OCI-LY1 (cell line): ENCODE measurements around the gene HIVEP2.

Source experiments
- H2AFZ ChIP-seq: fragments of 200-600 bp; sonication (generic), shearing (Covaris generic); 2 replicates; pipeline ENCODE4 v1.6.0; 2014; ENCODE audit warnings: antibody characterized with exemption, mild to moderate bottlenecking, low read length
- H3F3A ChIP-seq: fragments of 200-600 bp; sonication (generic), shearing (Covaris generic); 2 replicates; pipeline ENCODE4 v1.6.0; 2014; ENCODE audit warnings: mild to moderate bottlenecking, antibody characterized with exemption, low read length, moderate library complexity; ENCODE audit not compliant: insufficient read depth
- H3K27ac ChIP-seq: fragments of 200-600 bp; sonication (generic); 2 replicates; pipeline ENCODE4 v1.5.1; 2014; ENCODE audit warnings: low read length, mixed run types, mild to moderate bottlenecking, low read depth; ENCODE audit not compliant: poor library complexity, severe bottlenecking
- H3K27me3 ChIP-seq: fragments of 200-600 bp; sonication (generic); 2 replicates; pipeline ENCODE4 v1.6.0; 2014; ENCODE audit warnings: antibody characterized with exemption, mild to moderate bottlenecking, low read length, moderate library complexity; ENCODE audit not compliant: insufficient read depth
- H3K36me3 ChIP-seq: fragments of 200-600 bp; sonication (generic); 2 replicates; pipeline ENCODE4 v1.6.1; 2014; ENCODE audit warnings: mild to moderate bottlenecking, antibody characterized with exemption, low read length, moderate library complexity, mixed read lengths; ENCODE audit not compliant: insufficient read depth
- H3K4me1 ChIP-seq: fragments of 200-600 bp; sonication (generic); 2 replicates; pipeline ENCODE4 v1.5.1; 2014; ENCODE audit warnings: mild to moderate bottlenecking, low read length, moderate library complexity; ENCODE audit not compliant: insufficient read depth, severe bottlenecking
- H3K4me2 ChIP-seq: fragments of 200-600 bp; sonication (generic), shearing (Covaris generic); 2 replicates; pipeline ENCODE4 v1.6.1; 2014; ENCODE audit warnings: low read length
- H3K4me3 ChIP-seq: fragments of 200-600 bp; sonication (generic); 2 replicates; pipeline ENCODE4 v1.5.1; 2014; ENCODE audit warnings: low read length, low read depth, mild to moderate bottlenecking, mixed read lengths; ENCODE audit not compliant: poor library complexity, severe bottlenecking
- H3K79me2 ChIP-seq: fragments of 200-600 bp; shearing (Covaris generic); 2 replicates; pipeline ENCODE4 v1.6.1; 2016; ENCODE audit warnings: mixed run types, low read length, mixed read lengths; ENCODE audit not compliant: insufficient read depth
- H3K9ac ChIP-seq: fragments of 200-600 bp; sonication (generic), shearing (Covaris generic); 2 replicates; pipeline ENCODE4 v1.6.1; 2014; ENCODE audit warnings: mild to moderate bottlenecking, low read length, mixed read lengths
- H3K9me2 ChIP-seq: fragments of 200-600 bp; sonication (generic), shearing (Covaris generic); 2 replicates; pipeline ENCODE4 v1.6.1; 2014; ENCODE audit warnings: low read depth, mild to moderate bottlenecking, low read length, mixed read lengths
- H3K9me3 ChIP-seq: fragments of 200-600 bp; shearing (Covaris generic); 2 replicates; pipeline ENCODE4 v1.6.1; 2014; ENCODE audit warnings: low read length, mixed read lengths
- H4K20me1 ChIP-seq: fragments of 200-600 bp; sonication (generic), shearing (Covaris generic); 2 replicates; pipeline ENCODE4 v1.6.0; 2016; ENCODE audit warnings: mild to moderate bottlenecking, low read length; ENCODE audit not compliant: insufficient read depth
- EZH2 ChIP-seq: fragments of 200-600 bp; sonication (generic), shearing (Covaris generic); IDR thresholded peaks from 2 replicates; pipeline ENCODE4 v1.8.0; 2017; ENCODE audit warnings: borderline replicate concordance, mixed run types, mild to moderate bottlenecking, antibody characterized with exemption, low read length, moderate library complexity, mixed read lengths
- TF ChIP-seq, protein P1 (sequence below): fragments of 200-600 bp; sonication (generic), shearing (Covaris generic); IDR thresholded peaks from 2 replicates; pipeline ENCODE4 v1.5.1; 2017; ENCODE audit warnings: mild to moderate bottlenecking, antibody characterized with exemption, low read length, moderate library complexity, mixed read lengths

HIVEP2 gene

DNA sequence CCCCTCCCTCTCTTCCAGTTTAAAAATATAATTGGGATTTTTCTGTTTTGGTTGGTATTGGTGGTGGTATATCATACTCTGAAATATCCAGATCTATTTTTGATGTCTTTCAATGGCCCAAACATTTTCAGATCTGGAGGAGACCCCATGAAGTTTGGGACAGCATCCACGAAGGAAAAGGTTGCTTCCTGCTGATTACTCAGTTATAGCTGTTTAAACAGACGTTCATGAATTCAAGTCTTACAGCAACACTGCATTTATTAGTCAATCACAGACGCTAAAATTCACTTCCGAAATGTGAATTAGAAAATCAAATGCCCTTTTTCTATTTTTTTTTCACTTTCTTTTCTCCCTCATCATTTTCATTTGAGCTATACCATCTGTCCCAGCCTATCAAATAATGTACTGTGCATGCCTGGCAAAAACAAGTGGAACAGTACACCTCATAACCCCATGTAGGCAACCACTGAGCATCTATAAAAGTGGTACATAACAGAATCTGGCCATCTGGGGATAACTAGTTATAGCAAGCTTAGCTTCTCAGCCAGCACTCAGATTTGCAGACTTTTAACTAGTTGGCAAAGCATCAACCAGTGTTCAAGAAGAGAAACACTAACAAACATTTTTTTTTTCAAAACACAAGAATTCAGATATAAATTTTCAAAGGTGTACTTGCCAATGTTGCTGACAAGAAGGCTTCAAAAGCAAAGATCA, 124.5 kb downstream of the HIVEP2 start:
- H3K36me3 ChIP-seq: peaks cover 8% of the 10 kb centered on the region
- no peaks in the 10 kb centered on the region for H4K20me1 ChIP-seq
- peak overlapping the region; percentile 65 for H3K27ac ChIP-seq
- H2AFZ ChIP-seq: no peak overlapping the region
- H3K27me3 ChIP-seq: no peaks in the 10 kb centered on the region
- peak overlapping the region; percentile 69 for H3K4me2 ChIP-seq
- peak overlapping the region; percentile 30; the same call in 1 of the 2 replicates for H3K9ac ChIP-seq
- peaks cover 23% of the 10 kb centered on the region for H3K4me1 ChIP-seq
- H3K9me2 ChIP-seq: no peaks in the 10 kb centered on the region
- H3K4me3 ChIP-seq: peak overlapping the region; percentile 38
- TF ChIP-seq EZH2: no peak
- TF ChIP-seq, protein P1, sequence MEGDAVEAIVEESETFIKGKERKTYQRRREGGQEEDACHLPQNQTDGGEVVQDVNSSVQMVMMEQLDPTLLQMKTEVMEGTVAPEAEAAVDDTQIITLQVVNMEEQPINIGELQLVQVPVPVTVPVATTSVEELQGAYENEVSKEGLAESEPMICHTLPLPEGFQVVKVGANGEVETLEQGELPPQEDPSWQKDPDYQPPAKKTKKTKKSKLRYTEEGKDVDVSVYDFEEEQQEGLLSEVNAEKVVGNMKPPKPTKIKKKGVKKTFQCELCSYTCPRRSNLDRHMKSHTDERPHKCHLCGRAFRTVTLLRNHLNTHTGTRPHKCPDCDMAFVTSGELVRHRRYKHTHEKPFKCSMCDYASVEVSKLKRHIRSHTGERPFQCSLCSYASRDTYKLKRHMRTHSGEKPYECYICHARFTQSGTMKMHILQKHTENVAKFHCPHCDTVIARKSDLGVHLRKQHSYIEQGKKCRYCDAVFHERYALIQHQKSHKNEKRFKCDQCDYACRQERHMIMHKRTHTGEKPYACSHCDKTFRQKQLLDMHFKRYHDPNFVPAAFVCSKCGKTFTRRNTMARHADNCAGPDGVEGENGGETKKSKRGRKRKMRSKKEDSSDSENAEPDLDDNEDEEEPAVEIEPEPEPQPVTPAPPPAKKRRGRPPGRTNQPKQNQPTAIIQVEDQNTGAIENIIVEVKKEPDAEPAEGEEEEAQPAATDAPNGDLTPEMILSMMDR: no peak
- H3K9me3 ChIP-seq: no peaks in the 10 kb centered on the region
- no peaks in the 10 kb centered on the region for H3F3A ChIP-seq
- 0 out of 2 replicates have a peak, but pooled peaks cover 2% of the 10 kb centered on the region for H3K79me2 ChIP-seq

DNA sequence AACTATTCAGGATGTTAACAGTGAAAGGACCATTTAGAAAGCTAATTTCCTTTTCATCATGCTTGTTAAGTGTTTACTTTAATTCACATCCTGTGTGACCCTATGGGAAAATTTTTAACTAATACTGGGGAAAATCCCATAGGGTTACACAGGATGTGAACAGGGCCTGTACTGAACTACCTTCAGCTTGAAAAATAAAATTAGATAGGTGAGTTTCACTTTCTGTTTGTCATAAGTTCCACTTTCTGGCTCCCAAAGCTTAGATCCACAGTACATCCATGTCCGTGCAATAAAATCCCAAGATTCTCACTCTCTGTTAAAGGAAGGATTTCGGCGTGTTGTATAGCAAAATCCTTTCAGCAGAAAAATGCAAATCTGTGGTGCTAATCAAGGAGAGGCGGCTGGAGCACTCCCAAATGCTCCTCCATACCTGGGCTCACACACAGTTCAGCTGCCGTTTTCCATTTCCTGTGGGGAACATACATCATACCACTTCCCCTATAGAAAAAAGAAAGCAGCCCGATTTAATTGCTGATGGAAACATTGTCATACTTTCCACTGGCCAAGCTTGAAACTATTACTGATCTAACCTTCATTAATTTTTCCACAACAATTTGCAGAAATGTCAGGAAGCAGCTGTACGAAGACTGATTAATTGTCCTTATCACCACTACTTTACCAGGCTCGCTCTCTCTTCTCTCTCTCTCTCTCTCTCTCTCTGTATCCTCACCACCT, 125.2 kb downstream of the HIVEP2 start:
- TF ChIP-seq EZH2: no peak
- TF ChIP-seq, protein P1: no peak
- Histone ChIP-seq H3K9me2 (no peaks in the 10 kb centered on the region), H3K9ac (peak overlapping the region; percentile 30; the same call in 1 of the 2 replicates), H3K9me3 (no peaks in the 10 kb centered on the region), H4K20me1 (no peaks in the 10 kb centered on the region), H3F3A (no peaks in the 10 kb centered on the region), H3K4me3 (peak overlapping the region; percentile 38), H2AFZ (no peak overlapping the region), H3K27me3 (no peaks in the 10 kb centered on the region), H3K36me3 (peaks cover 8% of the 10 kb centered on the region), H3K4me2 (peak overlapping the region; percentile 69), H3K27ac (peak overlapping the region; percentile 65), H3K4me1 (peaks cover 23% of the 10 kb centered on the region), H3K79me2 (0 out of 2 replicates have a peak, but pooled peaks cover 2% of the 10 kb centered on the region)

DNA sequence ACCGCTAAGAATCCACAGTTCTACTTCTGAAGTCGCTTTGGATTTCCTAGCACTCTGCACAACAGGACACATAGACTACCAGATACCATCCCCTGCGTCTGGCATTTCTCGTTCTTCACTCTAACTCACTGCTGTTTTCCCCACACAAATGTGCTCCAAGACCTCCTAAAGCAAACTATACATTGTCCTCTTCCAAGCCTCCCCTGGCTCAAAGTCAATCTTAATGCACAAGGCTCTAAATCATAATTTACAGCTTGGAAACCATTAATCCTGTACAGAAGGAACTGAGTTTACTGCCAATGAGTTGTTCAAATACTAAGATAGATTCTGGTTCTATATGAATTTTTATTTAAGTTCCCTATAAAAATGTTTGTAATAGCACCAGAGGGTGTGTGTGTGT, 128.5 kb downstream of the HIVEP2 start:
- no peaks in the 10 kb centered on the region for H3K9me2 ChIP-seq
- H4K20me1 ChIP-seq: no peaks in the 10 kb centered on the region
- no peak overlapping the region for H3K9ac ChIP-seq
- H3K4me3 ChIP-seq: no peak overlapping the region
- no peak overlapping the region for H3K4me2 ChIP-seq
- no peaks in the 10 kb centered on the region for H3K79me2 ChIP-seq
- H2AFZ ChIP-seq: no peak overlapping the region
- H3K27me3 ChIP-seq: no peaks in the 10 kb centered on the region
- no peak overlapping the region for H3K27ac ChIP-seq
- H3K9me3 ChIP-seq: no peaks in the 10 kb centered on the region
- H3K36me3 ChIP-seq: peaks cover 3% of the 10 kb centered on the region; the same call in 1 of the 2 replicates
- peaks cover 23% of the 10 kb centered on the region for H3K4me1 ChIP-seq
- H3F3A ChIP-seq: no peaks in the 10 kb centered on the region
- TF ChIP-seq, protein P1: no peak
- no peak for TF ChIP-seq EZH2
